Esophagus muscularis mucosa (tissue), 4 donors: ENCODE measurements around the gene NISCH.

Experiments
- CTCF ChIP-seq, 3 experiments: fragments of 200-600 bp in 2 of 3; fragments of 450-650 bp in 1 of 3; sonication (generic) in 2 of 3; IDR thresholded peaks; one replicate each; pipeline ENCODE4 v1.5.1; 2017 to 2019; ENCODE audit warnings: antibody characterized with exemption in 3 of 3, mild to moderate bottlenecking in 2 of 3, moderate library complexity in 1 of 3
- EP300 ChIP-seq: sonication (generic); formaldehyde crosslinking; IDR thresholded peaks from one replicate; pipeline ENCODE4 v1.6.1; 2017; ENCODE audit warnings: antibody characterized with exemption
- POLR2AphosphoS5 ChIP-seq, 2 donors: sonication (generic); formaldehyde crosslinking; IDR thresholded peaks; one replicate each; pipeline ENCODE4 v1.6.1; 2017; ENCODE audit warnings: antibody characterized with exemption in 2 of 2

GRCh38 chr3:52438104-52438376, 17.4 kb upstream of the NISCH start:
- TF ChIP-seq CTCF (IDR thresholded peaks at IDR 0.05): no peak
- no peak for TF ChIP-seq EP300
- no peak for TF ChIP-seq POLR2AphosphoS5 (IDR thresholded peaks at IDR 0.05)
